IPS DF 4.7 (cell line): ENCODE results near the gene SCML1.
"Not testable (repeated sequence)": the region's sequence is repeated elsewhere in the genome, so short reads cannot be mapped to it uniquely, and the experiment has no call there.

Experiments
- DNase-seq: peaks from one replicate; pipeline ENCODE4 v3.0.0-alpha.2; 2013; ENCODE audit warnings: low spot score; ENCODE audit errors: extremely low read depth

SCML1 gene

DNA sequence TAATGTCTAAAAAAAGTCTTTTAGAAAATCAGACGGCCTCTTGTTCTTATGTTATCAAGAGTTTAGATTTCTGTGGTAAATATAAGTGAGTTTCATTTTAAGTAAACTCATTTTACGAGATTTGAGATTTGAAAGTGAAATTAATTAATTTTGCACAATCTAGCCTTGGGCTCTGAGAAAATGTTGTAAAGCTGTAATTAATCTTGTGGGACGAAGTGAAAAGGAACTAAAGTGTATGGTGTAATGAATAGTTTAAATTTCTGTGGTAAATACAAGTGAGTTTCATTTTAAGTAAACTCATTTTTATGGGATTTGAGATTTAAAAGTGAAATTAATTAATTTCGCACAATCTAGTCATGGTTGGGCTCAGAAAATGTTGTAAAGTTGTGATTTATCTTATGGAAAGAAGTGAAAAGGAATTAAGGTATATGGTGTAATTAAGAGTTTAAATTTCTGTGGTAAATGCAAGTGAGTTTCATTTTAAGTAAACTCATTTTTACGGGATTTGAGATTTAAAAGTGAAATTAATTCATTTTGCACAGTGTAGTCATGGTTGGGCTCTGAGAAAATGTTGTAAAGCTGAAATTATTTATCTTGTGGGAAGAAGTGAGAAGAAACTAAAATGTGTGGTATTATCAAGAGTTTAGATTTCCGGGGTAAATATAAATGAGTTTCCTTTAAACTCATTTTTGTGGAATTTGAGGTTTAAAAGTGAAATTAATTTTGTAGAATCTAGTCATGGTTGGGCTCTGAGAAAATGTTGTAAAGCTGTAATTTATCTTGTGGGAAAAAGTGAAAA is 1.6 kb downstream of the SCML1 start:
- DNase-seq: no peak

DNA sequence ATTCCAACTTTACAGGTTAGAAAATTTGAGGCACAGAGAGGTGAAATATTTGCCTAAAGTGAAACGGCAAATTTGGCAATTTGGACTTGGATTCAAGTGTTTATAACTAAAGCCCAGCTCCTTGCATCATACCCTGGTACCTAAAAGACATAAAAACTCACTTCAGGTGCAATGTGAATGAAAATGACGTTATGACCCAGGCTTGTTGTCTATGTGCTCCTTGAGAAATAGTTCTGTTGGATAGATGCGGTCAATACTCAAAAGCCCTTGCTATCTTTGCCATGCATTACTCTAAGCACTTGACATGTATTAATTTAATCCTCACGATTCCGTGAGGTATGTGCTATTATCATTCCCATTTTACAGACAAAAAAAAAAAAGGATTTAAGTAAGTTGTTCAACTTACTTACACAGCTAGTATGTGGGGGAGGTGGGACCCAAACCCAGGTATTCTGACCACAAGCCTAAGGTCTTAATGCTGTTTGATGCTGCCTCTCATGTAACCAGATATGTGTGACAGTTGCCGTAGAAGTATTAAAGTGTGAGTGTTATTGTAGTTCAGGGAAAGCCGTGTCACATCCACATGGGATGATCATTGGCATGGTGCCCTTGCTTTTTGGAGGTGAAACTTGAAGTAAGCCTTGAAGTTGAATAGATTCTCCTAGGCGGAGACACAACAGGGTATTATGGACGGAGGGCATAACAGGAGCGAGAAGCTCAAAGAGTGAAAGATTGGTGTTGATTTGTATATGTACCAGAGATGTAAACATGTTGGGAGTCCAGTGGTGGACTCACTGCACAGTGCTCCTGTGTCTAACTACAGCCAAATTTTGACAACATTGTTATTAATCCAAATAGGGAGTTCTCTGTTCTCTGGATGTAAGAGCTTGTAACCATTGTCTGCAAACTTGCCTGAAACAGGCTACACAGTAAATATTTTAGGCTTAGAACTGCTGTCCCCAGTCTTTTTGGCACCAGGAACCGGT is 3.1 kb downstream of the SCML1 start:
- DNase-seq: no peak

DNA sequence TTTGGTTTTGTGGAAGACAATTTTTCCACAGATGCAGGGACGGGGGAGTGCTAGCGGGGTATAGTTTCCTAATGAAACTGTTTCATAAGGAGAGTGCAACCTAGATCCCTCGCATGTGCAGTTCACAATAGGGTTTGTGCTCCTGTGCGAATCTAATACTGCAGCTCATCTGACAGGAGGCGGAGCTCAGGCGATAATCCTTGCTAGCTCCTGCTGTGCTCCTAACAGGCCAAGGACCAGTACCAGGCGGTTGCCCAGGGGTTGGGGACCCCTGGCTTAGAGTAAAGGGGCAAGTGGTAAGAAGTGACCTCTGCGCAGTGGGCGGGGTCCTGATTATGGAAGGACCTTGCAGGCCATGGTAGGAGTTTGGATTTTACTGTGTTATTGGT is 3.8 kb downstream of the SCML1 start:
- DNase-seq: no peak

DNA sequence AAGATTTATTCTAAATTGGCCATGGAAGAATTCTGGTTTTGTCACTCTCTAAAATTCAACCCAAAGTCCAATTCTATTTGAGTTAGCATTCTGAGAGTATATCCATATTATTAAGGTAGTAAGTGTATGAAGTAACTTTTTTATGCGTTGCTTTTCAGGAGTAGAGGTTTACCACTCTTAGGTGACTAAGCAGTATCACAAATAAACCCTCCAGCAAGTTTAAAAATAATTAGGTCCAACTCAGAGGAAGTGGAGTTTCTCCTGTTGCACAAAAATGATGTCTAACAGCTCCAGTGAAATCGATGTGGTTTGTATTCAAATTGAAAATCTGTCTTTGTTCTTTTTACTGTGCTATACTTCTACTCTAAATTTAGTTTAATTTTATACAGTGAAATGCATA is 6.6 kb downstream of the SCML1 start:
- DNase-seq: no peak

DNA sequence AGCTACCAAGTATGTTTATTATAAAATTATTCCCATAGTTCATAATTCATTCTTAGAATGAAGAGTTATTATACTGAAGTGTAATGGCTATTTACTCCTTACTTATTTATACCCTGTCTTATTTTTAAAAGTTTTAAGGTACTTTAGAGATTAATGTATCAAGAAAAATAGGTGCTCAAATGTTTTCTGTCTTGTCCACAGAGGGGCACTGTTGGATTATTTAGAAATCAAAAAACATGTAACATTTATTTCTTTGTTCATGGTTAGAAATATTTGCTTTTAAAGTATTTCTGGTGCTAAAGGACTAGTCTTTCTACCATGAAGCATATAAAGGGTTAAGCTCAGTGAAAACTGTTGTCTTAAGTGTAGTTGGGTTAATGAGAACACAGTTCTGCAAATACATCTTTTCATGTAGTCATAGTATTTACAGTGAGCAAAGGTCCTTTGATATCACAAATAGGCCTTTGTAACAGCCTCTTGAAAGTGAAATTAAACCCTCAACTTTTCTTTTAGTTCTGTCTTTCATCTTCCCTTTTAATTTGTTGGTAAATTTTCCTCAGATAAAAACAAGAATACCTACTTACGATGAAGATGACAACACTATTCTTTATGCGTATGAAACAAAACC is 7.7 kb downstream of the SCML1 start:
- no peak for DNase-seq

DNA sequence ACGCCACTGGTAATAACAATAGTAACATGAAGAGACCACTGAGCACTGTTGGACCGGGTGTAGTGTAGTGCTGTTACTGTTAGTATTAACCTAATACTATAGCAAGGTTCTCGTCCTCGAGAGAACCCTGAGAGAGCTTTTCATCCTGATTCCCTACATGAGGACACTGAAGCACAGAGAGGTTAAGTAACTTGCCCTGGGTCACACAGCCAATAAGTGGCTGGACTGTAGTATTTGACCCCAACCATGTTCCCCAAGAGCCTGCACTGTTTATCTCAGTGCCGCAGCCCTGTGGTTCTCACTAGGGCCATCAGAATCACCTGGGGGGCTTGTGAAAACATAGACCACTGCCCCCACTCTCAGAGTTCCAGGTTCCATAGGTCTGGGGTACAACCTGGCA is 10.4 kb downstream of the SCML1 start:
- no peak for DNase-seq

DNA sequence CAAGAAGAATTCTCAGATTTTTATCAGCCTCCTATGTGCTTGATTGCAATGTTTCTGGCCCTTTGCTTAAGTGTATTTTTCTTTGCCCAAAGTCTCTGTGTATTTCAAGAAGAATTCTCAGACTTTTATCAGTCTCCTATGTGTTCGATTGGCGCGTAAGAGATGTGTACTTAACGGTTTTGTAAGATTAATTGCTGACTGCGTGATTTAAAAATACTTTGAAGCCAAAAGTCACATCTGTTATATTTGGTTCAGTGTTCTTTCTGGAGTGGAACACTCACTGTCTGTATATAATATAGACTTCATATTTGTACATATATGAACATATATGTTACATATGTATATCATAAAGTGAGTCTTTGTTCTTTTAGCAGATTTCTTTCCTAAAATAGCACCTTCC is 11.4 kb downstream of the SCML1 start:
- DNase-seq: no peak

DNA sequence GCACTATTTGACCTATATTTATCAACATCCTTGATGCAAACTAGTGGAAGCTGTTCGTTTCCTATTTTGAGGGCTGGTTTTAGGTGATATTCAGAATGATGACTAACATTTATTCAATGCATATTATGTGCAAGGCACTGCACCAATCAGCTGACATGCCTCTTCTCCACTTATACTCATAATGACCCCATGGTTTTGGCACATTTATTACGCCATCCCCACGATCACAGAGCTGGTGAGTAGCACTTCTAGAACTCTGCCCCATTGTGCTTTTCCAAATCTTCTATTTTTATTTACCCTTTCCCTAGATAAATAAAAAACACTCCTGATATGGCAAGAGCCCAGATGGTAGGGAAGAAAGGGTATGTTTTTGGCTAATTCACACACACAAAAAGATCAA is 13.1 kb downstream of the SCML1 start:
- no peak for DNase-seq

DNA sequence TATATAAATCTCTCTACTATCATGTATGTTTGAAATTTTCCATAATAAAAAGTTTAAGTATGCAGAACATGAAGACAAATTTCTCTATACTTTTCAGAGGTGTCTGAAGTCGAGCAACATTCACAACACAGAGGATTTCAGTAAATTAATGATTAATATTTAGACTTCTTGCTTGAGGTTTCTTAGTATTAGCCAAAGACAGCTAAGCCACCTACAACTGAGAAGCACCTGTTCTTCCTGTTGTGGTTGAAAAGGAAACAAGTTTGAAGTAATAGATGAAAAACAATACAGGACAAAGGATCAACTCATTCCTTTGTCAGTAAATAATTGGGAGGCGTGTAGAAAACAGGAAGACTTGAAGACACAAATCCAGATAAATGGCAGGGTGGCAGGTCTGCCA is 21.1 kb downstream of the SCML1 start:
- DNase-seq: no peak

DNA sequence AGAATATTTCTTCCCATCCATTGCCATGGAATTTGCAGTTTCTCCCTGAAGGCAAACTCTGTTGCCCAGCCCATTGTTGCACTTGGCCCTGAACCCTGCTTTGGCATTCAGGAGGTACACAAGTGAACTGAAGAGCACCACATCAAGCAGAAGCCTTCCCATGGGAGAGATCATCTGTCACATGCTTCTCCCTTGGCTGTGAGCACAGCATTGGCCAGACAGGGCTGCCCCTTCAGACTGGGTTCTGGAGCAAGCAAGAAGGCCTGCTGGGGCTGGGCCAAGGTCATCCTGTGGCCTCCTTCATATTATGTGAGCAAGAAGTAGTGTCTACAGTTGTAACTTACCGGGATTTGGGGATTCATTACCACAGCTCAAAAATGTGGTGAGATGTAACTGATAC is 22.7 kb downstream of the SCML1 start:
- DNase-seq: no peak

DNA sequence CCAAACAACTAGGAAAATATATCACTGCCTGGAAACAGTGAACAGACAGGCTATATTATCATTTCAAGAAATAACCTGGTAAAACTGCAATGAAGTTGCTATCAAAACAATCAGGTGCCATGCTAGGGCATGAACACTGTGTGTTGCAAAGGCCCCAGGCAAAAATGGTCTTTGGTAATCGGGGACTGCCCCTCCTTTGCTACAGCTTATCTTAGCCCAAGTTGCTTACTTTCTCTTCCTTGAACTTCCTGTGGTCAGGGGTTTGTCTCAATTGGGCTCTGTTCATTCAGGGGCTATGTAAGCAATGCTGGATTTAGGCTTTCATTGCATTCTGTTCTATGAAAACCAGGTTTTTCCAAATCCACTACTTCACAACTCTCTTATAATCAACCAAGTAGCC is 30.4 kb downstream of the SCML1 start:
- no peak for DNase-seq

DNA sequence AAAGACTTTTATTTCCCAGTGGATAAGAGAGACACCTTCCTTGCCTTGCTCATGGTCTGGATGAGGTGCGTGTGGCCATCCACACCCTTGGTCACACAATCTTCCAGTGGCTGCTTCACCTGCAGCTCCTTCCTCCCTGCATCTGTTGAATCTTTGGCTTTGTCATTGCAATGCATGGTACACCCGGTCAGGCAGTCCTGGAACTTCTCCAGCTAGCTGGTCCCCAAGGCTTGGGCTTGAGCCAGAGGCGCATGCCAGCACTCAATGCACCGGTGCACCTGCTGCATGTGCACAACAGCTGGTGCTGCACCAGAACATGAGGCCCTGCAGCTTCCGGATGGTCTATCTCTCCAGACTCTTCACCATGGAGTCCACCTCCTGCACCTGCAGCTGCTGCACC is 31.7 kb downstream of the SCML1 start:
- DNase-seq: no peak

DNA sequence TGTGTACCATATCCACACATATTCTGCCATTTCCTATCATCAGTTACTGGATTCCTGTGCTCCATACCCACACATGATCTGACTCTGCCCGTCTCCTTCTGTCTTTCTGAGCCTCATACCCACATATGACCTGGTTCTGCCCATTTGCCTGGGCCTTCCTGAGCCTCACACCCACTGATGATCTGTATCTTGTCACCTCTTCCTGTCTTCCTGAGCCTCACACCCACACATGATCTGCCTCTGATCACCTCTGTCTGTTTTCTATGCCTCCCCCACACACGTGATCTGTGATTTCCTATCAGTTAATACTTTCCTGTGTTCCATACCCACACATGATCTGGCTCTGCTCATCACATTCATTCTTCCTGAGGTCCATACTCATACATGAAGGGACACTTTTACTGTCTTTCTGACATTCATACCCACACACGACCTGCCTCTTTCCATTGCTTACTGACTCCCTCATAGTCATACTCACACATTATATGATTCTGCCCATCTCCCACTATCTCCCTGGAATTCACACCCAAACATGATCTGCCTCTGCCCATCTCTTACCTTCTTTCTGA is 32.5 kb downstream of the SCML1 start:
- DNase-seq: no peak

DNA sequence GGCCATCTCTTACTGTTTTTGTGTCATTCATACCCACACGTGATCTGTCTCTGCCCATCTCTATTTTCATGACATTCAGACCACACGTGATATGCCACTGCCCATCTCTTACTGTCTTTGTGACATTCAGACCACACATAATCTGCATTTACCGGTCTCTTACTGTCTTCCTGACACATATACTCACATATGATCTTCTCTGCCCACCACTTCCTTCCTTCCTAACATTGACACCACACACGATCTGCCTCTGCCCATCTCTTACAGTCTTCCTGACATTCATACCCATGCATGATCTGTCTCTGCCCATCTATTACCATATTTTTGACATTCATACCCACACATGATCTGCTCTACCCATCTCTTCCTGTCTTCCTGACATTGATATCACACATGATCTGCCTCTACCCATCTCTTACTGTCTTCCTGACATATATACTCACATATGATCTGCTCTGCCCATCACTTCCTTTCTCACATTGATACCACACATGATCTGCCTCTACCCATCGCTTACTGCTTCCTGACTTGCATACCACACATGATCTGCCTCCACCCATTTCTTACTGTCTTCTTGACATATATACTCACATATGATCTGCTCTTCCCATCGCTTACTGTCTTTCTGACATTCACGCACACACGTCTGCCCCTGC is 36.1 kb downstream of the SCML1 start:
- no peak for DNase-seq

DNA sequence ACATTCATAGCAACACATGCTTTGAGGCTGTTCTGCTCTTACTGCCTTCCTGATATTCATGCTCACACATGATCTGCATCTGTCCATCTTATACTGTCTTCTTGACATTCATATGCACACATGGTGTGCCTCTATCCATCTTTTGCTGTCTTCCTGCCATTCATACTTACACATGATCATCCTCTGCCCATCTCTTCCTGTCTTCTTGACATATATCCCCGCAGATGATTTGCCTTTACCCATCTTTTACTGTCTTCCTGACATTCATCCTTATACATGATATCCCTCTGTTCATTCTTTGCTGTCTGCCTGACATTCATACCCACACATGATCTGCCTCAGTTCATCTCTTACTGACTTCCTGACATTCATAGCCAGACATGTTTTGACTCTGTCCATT is 36.8 kb downstream of the SCML1 start:
- no peak for DNase-seq

DNA sequence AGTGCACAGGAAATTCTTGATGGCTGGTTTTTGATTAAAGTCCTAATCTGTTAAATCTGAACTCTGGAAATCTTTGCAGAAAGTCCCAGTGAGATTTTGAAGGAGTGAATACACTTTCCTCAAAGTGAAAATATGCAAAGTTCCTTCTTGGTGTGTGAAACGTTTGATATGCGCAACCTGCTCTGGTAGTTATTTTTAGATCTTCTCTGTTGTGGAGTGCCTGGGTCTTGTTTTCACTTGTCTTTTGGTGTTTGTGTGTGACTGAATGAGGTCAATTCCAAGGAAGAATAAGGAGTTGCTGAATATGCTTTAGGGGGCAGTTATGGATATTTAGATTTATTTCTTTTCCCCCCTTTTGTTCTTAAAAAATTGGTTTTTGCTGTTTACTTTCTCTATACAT is 41.7 kb downstream of the SCML1 start:
- DNase-seq: no peak

DNA sequence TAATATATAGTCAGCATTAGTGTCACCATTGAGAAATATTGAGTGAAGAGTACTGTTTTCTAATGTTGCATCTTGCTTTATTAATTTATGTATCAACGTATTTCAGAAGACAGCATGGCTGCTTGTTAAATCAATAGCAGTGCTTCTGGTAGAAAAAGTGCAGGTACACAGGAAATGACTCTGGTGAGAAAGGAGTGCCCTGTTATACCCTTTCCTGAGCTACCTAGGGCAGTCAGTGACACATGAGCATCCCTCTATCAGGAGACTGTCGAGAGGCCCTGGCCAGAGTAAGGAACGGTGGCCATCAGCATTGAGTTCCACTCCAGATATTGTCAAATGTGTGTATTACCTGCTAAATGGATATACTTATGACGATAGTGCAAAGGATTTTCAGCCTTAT is 42.1 kb downstream of the SCML1 start:
- DNase-seq: no peak

DNA sequence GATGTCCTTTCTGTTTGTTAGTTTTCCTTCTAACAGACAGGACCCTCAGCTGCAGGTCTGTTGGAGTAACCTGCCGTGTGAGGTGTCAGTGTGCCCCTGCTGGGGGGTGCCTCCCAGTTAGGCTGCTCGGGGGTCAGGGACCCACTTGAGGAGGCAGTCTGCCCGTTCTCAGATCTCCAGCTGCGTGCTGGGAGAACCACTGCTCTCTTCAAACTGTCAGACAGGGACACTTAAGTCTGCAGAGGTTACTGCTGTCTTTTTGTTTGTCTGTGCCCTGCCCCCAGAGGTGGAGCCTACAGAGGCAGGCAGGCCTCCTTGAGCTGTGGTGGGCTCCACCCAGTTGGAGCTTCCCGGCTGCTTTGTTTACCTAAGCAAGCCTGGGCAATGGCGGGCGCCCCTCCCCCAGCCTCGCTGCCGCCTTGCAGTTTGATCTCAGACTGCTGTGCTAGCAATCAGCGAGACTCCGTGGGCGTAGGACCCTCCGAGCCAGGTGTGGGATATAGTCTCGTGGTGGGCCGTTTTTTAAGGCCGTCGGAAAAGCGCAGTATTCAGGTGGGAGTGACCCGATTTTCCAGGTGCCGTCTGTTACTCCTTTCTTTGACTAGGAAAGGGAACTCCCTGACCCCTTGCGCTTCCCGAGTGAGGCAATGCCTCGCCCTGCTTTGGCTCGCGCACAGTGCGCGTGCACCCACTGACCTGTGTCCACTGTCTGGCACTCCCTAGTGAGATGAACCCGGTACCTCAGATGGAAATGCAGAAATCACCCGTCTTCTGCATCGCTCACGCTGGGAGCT is 49.5 kb downstream of the SCML1 start:
- DNase-seq: not testable (repeated sequence)

DNA sequence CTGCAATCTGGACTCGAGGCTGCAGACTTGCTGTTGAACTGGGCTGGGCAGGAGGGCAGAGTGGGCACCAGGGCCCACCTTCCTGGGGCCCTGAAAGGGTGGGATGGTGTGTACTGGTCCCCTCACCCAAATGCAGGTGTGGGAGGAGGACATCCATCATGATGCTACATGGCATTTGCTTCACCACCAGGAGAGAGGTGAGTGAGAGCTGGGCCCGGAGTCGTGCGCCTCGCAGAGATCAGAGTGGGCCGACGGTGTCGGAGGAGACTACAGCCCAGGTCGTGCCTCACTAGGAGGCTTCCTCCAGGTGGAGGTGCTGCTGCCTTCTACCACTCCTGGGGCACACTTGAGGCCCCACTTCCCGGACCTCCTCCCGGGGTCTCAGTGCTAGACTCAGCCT is 50.3 kb downstream of the SCML1 start:
- DNase-seq: no peak

DNA sequence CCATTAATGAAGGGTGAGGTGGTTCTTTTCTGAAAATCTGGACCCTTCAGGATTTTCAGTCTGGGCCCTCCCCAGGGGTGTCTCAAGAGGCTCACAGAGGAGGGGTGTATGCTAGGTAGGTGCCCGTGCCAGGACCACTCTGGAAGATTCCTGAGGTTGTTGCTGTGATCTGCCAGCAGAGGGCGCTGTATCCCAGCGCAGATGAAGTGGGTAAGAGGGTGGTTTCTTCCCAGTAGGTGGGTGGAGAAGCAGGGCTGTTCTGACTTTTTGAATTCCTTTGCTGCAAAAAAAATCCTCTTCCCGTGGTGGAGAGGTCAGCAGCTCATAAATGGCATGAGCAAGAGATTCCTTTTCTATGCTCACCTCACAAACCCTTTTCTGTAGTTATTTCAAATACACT is 51.1 kb downstream of the SCML1 start:
- DNase-seq: no peak
